HG03575 (cell line): ENCODE data around the gene FARS2.

Source experiments
- ATAC-seq: cut with Tn5 transposase; IDR thresholded peaks from one replicate; pipeline ENCODE4 v1.9.1; 2021; ENCODE audit not compliant: unreplicated experiment, insufficient number of reproducible peaks, low FRiP score; ENCODE audit errors: extremely low read depth

Gene FARS2

DNA sequence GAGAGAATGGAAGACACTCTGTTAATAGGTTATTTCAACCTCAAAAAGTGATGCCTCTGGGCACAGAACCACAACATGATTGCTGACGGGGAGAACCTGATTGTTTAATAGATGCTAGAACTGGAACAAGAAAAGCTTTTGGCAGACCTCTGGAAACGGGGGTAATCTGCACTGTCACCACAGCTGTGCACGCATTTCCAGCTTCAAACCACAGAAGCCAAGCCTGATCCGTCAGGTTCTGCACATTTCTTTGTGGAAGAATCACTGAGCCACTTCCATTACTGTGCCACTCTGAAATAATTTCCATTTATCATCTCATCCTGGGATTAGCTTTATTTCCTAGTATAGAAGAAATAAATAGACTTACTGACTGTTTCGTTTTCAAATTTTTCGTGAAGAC lies 309.3 kb downstream of the FARS2 start:
- ATAC-seq: no peak

DNA sequence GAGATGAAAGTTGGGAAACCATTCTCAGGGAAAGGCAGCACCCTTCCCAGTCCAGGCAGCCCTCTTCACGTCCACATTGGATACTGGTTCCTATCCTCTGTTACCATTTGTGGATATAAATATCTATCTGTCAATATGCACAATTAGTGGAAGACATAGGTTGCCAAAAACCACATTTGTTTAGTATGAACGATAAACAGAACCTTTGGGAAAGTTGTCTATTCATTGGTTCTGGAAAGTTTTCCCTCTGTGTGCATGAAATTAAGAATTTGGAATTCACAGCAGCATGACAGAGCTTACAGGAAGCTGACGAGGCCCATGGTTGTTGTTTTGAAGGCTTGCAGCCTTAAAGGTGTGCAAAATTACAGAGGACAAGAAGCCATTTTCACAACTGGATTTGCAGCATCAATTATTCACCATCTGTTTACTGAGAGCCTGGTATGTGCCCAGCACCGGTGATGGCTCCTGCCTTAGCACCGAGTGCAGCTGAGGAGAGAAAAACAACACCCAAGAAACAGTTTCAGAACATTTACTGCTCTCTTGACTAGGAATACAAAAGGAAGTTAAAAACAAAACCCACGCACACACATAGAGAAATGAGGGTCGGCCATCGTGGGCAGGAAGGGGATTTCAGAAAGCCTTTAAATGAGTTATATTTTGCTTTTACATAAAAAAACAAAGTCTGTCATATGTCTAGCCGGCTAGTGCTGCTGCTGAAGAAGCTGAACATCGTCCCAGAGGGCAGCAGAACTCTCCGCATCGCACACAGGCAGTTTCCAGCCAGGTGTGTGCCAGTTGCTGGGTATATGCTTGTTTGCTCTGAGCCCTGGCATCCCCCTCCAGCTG lies 319.6 kb downstream of the FARS2 start:
- no peak for ATAC-seq

DNA sequence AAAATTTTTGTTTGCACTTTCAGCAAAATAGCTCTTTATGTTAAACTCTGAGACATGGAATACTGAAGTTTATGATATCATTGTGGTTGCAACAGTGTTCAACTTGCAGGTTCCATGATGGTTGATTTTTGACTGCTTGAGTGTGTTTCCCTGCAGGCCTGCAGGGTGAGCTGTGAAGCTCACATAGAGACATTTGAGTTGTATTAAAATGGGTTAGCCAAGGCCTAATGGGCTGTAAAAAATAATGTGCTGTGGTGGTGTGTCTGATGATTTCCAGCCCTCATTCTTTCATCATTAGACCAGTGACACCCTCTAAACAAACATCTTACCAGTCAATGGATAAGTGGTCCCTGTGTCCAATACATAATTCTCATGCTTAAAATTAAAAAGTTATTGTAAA lies 321.4 kb downstream of the FARS2 start:
- ATAC-seq: no peak

DNA sequence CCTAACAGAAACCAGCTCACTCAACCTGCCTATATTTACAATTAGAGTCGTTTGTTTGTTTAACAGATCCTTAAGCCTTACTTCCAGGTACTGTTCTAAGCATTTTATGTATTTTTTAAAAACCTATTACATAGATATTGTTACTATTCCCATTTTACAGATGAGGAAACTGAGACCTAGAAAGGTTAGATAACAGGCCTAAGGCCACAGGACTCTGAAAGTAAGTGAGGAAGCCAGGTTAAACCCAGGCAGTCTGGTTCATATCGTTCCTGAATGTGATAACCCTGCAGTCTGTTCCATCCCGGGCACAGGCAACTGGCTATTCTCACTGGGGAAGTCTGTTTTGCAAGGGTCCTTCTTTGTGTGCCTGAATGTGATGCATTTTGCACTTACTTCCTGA lies 322.2 kb downstream of the FARS2 start:
- ATAC-seq: no peak

DNA sequence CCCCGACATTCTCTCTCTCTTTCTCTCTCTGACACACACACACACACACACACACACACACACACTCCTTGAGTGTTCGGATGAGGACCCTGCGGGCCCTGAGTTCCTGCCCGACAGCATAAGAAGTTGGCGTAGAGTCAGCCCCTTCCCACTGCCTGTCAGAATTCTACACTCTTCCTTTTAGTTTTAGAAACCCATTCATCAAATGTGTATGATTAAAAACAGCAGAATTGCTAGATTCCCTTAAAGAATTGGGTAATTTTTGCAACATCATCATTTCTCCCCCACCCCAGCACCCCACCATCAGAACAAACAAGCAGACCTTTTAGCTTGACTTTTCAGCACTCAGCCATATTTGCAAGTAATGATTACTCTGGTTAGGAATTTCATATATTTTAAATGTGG lies 322.8 kb downstream of the FARS2 start:
- no peak for ATAC-seq

DNA sequence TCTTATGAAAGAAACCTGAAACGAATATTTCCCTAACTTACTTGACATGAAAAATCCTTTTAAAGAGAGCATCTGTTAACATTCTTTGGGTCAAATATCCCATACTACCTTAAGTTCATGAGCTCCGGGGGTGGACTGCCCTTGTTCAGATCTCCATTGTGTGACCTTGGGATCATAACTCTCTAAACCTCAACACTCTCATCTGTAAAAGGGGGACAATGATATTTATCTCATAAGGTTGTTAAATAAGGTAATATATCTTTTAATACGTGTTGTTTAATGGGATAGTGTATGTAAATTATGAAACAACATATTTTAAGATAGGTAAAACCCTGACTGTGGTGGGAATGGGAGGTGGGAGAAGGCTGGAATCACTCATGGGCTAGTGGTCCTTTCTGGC lies 326.3 kb downstream of the FARS2 start:
- no peak for ATAC-seq

DNA sequence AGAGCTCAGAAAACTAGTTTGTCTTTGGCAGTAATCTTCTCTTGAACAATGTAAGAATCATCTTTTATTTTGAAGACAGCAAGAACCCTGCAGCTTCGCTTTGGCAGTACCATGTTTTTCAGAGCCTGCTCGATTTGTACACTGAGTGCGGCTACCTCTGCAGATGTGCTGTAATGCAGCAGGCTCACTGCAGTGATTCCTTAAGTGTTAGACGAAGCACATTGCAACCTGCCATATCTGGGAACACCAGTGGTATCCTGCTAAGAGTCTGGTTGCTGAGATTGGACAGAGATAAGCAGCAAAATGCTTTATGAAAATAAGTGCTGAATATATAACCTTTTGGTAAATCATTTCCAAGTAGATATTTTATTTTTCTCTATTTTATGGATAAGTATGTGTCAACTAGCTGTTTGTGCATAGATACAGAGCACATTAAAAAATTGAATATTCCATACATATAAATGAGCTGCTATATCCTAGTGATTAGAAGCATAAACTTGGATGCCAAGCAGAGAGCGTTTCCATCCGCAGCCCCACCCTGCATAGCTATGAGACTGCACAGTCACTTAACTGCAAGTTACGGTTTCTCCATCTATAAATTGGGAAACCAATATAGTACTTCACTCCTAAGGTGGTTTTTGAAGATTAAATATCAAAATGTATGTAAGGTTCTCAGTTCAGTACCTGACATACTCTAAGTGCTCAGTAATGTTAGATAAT lies 328.3 kb downstream of the FARS2 start:
- ATAC-seq: no peak

DNA sequence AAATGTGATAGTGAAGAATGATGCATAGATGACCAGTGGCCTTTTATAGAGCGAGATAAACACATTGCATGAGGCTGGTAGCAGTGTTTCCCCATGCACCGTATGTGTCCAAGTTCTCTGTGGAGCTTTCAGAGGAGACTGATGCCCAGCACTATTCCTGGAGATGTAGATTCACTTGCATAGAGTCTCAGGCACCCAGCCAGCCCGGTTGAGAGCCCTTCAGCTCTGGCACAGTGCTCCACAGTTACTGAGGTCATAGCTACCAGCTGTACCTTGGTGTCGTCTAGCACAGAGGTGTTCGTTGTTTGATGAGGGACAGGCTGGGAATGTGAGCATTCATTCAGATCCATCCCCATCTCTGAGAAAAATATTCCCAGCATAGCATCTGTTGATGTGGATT lies 328.9 kb downstream of the FARS2 start:
- no peak for ATAC-seq

DNA sequence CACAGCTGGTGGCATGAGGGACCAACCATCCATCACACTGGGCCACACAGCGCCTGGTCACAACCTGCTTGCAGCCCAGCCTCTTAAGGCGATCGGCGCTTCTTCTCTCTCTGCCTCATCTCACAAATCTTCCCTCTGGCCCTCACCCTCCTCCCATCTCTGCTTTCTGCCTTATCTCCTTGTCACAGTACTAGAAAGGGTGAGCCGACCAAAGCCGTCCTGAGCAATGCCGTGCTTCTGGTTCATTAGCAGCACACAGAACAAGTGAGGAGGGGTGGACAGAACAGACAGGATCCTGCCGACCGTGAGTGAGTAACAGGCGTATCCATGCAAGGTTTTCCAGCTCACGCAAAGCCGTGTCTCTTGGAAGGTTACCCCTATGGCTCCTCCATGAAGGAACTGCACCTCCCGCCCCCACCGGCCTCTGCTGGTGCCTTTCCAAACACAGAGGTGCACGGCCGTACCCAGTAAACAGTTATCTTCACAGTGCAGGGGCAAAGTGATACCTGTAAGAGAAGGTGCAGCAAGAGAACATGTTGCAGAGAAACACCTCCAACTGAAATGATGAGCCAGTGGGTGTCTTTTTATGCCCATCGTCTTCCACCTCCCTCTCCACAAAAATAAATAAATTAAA lies 331.7 kb downstream of the FARS2 start:
- no peak for ATAC-seq

DNA sequence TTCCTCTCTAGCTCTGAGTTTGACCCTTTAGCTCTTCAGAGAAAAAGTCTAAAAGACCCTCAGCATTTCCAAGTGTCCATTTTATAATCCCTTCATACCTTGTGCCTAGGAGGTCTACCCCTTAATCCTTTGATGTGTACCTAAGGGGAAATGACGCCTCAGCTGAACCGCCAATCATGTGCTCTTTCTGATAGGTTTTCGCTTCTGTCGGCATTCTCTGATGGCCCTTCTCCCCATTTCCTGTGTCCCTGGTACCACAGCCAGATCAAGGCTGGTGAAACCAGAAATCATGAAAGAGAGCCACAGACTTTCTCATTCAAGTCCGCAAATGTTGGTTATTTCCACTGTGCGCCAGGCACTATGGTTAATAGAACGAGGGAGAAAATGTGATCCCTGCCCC lies 333.9 kb downstream of the FARS2 start:
- ATAC-seq: no peak

DNA sequence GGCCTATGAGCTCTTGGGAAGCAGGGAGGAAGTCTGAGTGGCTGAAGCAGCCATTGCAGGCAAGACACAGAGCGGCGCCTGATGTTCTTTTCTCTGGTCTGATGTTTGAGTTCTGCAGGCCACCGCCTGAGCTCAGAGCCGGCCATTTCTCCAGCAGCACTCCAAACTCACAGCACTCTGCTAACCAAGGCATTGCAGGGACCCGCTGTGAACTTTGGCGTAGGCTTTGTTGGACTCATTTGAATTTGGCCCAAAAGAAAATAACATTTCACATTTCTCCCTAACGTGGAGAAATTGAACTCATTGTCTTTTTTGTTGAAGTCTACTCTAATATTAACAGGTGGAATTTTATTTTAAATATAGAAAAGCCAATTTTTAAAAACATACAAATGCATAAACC lies 336.1 kb downstream of the FARS2 start:
- no peak for ATAC-seq

DNA sequence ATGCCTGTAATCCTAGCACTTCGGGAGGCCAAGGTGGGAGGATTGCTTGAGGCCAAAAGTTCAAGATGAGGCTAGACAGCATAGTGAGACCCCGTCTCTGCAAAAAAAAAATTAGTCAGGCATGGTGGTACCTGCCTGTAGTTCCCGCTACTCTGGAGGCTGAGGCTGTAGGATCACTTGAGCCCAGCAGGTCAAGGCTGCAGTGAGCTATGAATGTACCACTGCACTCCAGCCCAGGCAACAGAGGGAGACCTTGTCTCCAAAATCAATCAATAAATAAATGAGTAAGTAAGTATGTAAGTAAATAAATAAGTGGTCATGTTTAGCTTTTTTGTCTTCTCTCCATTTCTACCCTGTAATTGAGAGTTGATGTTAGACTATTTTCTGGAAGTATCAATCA lies 336.8 kb downstream of the FARS2 start:
- ATAC-seq: no peak

DNA sequence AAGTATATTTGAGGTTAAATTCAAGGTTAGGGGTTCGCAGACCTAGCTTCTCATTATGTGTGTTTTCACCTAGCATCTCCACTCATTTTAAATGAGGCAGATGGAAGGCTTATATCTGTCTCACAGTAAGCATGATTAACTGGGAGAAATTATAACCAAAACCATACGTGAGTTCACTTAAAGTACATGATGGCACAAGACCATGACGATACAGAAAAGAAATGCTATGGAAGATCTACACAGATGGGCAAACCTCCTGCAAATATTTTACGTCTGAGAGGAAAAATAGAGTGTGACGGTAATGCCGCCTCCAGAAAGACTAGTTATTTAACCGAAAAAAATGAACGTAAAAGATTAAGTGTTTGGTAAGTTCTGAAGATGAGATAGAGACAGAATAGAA lies 337.8 kb downstream of the FARS2 start:
- no peak for ATAC-seq

DNA sequence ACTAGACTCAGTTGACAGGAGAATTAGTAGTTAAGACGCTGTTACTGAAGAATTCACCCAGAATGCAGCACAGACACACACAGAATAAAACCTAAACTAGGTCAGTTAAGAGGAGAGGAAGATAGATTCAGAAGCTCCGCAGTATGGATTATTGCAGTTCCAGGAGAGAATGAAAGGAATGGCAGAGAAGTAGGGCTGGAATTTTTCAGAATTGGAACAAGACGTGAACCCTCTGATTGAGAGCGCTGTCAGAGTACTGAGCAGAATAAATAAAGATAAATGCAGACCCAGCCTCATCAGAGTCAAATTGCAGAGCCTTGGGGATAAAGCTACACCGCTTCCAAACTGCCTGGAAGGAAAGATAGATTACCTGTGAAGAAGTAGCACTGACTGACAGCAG lies 344.6 kb downstream of the FARS2 start:
- no peak for ATAC-seq

DNA sequence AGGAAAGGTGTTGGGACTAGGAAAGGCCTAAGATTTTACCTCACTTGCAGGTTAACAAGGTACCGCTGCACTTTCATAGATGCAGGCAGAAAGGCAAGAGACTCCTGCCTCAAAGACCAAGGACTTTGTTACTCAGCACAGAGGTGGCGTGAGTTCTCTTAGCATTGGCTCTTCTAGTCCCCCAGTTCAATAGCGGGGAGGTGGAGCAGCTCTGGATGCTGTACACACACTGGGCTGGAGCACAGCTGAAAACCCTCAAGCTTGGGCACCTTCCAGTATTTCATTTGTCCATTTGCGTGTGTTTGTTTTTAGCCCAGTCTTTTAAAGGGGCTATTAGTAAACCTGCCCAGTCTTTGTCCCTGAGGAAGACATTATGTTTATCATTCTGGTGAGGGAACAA lies 345.2 kb downstream of the FARS2 start:
- no peak for ATAC-seq

DNA sequence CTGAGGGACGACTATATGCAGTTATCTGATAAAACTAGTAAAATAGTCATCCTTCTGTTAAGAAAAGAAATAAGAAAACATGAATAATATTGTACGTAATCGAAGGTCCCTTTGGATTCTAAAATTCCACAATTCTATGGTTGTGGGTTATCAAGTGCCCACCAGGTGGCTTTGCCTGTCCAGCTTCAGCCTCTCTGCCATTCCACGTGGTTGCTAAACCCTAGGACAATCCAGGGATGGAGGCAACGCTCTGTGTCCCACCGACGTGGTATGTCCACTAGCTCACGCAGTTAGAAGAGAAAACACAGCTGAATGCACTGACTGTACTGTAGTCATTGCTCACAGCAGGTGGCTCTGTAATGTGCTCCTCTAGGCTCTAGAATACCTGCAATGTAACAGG lies 349.3 kb downstream of the FARS2 start:
- no peak for ATAC-seq

DNA sequence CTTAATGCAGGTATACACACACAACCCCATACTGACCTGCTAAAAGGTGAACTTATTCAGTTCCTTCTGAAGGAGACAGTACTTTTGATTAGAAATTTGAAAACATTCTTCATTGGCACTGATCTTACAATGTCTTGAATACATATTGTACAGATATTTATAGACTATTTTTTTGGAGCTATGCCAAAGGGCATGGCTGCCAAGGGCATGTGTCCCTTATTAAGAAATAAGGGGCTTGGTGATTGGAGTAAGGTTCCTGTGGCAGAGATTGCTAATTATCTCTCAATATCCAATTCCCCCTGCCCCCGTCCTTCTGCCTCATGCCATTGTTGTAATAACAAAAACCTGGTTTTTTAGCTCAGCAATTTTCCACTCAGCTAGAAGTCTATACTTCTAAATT lies 355.9 kb downstream of the FARS2 start:
- no peak for ATAC-seq

DNA sequence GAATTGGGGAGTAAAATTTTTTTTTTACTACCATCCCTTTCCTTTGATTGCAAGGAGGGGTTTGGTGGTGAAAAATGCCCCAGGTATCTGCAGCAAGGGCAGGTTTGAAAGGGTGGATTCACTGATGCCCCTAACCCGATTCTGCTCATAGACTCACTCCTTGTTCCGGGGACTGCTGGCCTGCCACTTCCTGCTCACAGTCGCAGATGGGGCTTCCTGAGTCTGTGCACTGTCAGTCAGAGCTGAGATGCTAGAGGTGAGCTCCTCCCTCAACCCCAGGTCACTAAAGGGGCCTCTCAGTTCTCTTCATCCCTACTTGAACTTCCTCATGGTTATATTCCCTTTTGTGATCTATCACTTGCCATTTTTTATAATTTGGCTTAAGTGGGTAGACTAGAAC lies 357.9 kb downstream of the FARS2 start:
- no peak for ATAC-seq

DNA sequence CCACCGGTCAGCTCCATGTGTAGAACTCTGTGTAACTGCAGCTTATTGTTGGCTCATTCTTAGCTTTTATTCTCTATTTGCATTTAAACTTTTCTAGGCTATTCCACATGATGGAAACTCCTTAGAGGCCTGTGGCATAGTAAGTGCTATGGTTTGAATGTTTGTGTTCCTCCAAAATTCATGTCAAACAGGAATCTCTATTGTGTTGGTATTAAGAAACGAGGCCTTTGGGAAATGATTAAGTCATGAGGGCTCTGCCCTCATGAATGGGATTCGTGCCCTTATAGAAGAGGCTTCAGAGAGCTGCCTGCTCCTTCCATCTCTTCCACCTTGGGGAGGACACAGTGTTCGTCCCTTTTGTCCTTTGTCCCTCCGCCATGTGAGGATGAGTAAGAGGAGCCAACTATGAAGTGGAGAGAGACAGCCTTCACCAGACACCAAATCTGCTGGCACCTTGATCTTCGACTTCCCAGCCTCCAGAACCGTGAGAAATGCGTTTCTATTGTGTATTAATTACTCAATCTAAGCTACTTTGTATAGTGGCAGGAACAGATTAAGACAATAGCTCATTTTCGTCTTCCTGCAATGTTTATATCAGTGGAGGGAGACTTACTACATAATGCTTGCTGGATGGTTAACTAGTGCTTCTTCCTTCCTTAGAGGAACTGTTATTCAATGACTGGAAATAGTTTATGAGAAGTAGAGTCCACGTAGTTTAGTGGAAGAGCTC lies 361.1 kb downstream of the FARS2 start:
- no peak for ATAC-seq

DNA sequence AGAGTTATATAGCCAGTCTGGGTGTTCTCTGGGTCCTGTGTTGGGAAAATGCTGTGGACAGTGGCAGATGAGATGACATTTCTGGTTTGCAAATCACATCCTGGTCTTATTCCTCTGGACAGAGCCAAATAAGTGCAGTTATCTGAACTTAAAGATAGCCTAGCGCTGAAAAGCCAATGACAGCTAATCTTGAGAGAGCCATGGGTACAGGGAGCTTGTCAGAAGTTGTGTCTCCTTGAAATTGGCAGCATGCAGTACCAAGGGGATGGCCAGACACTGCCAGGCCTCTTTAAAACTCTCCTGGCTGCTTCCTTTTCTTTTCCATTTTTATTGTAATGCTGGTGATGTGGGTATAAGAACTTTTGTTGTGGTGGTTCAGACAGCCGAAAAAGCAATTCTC lies 362.5 kb downstream of the FARS2 start:
- ATAC-seq: no peak
